HepG2 (cell line): ENCODE results near the gene GRIFIN. TPM values are rescaled to one million over a fixed set of nuclear protein-coding genes. Genes with fewer than 3 reads are reported as not detected.
A peak's percentile ranks its signal among the peaks of the same experiment; 100 is the strongest.

Source experiments
- ATAC-seq: fragments of 200-7000 bp; cut with Tn5 transposase; 3 replicates; pipeline ENCODE4 v1.9.1; 2020; ENCODE audit warnings: mild to moderate bottlenecking, moderate library complexity
- BruUV-seq: library from RNA; stranded (reverse); fragments of 400-500 nt; replicated peaks from 2 replicates; lab custom pipeline; 2021; lab: Mats Ljungman, UMichigan
- CTCF ChIA-PET: fragments of 300-600 bp; formaldehyde crosslinking; extraction: SDS; loops from one replicate; lab custom pipeline; 2021; ENCODE audit warnings: low total read pairs, inconsistent platforms, low intra/inter-chr PET ratio; lab: Yijun Ruan, JAX
- POLR2A ChIA-PET: fragments of 350-600 bp; sonication (Branson Sonifier 250); formaldehyde crosslinking; loops from one replicate; lab custom pipeline; 2020; ENCODE audit warnings: antibody characterized with exemption, inconsistent platforms; lab: Yijun Ruan, JAX
- DNase-seq: peaks from one replicate; pipeline ENCODE4 v3.0.0-alpha.2; 2015; ENCODE audit warnings: low spot score
- FAIRE-seq: peaks from 3 replicates; lab custom pipeline; 2011; peaks lifted over from hg19 to GRCh38; lab: Jason Lieb, UNC
- H2AFZ ChIP-seq: one replicate; pipeline ENCODE4 v1.6.1; 2011; ENCODE audit warnings: low read length, inconsistent platforms
- H3K27ac ChIP-seq: fragments of 300-600 bp; 3 replicates; pipeline ENCODE4 v1.8.0; 2011; ENCODE audit warnings: mixed run types, mild to moderate bottlenecking, mixed read lengths, low read length, inconsistent platforms; ENCODE audit not compliant: insufficient read depth; ENCODE audit errors: extremely low read length
- H3K27me3 ChIP-seq, 2 experiments: fragments of 200-600 bp in 1 of 2; 2 replicates in 1 of 2; 3 replicates in 1 of 2; pipeline versions ENCODE4 v1.6.0 to v1.8.0; 2011; ENCODE audit warnings: low read length in 2 of 2, mild to moderate bottlenecking in 2 of 2, moderate library complexity in 2 of 2, inconsistent platforms in 1 of 2; ENCODE audit not compliant: insufficient read depth in 2 of 2, control insufficient read depth in 1 of 2
- H3K36me3 ChIP-seq, 2 experiments: fragments of 200-600 bp in 1 of 2; replicated peaks in 1 of 2; 2 replicates in 1 of 2; 3 replicates in 1 of 2; pipeline versions ENCODE4 v1.5.1 to v1.8.0; 2011; ENCODE audit warnings: low read length in 2 of 2, inconsistent platforms in 1 of 2; ENCODE audit not compliant: insufficient read depth in 2 of 2, control insufficient read depth in 1 of 2
- H3K4me1 ChIP-seq: 2 replicates; pipeline ENCODE4 v1.5.1; 2012; ENCODE audit warnings: low read length, inconsistent platforms; ENCODE audit not compliant: insufficient read depth
- H3K4me2 ChIP-seq: 2 replicates; pipeline ENCODE4 v1.6.0; 2011; ENCODE audit warnings: low read depth, low read length, inconsistent platforms
- H3K4me3 ChIP-seq, 3 experiments: fragments of 200-600 bp in 1 of 3; sonication (generic), shearing (Covaris generic) in 1 of 3; replicated peaks in 1 of 3; 2 replicates each; pipeline ENCODE4 v1.5.1; 2011 to 2016; ENCODE audit warnings: low read length in 3 of 3, inconsistent platforms in 2 of 3, low read depth in 2 of 3, mild to moderate bottlenecking in 2 of 3, control low read depth in 1 of 3, mixed read lengths in 1 of 3; ENCODE audit not compliant: insufficient read depth in 1 of 3
- H3K79me2 ChIP-seq: one replicate; pipeline ENCODE4 v1.6.1; 2011; ENCODE audit warnings: low read length, inconsistent platforms; ENCODE audit not compliant: insufficient read depth
- H3K9ac ChIP-seq: 2 replicates; pipeline ENCODE4 v1.6.0; 2011; ENCODE audit warnings: mild to moderate bottlenecking, low read depth, low read length, inconsistent platforms; ENCODE audit not compliant: insufficient read depth
- H3K9me3 ChIP-seq: 2 replicates; pipeline ENCODE4 v1.5.1; 2012; ENCODE audit warnings: mild to moderate bottlenecking, low read length
- H4K20me1 ChIP-seq: 2 replicates; pipeline ENCODE4 v1.6.0; 2011; ENCODE audit warnings: inconsistent platforms, mild to moderate bottlenecking, low read length, moderate library complexity; ENCODE audit not compliant: insufficient read depth
- AGO1 ChIP-seq: fragments of 200-400 bp; formaldehyde crosslinking; IDR thresholded peaks from 2 replicates; pipeline ENCODE4 v1.6.1; 2017; ENCODE audit warnings: mild to moderate bottlenecking, low read depth, low read length, moderate library complexity; ENCODE audit not compliant: poor library complexity, severe bottlenecking
- SRSF4 ChIP-seq: fragments of 200-400 bp; formaldehyde crosslinking; IDR thresholded peaks from one replicate; pipeline ENCODE4 v1.6.1; 2018; ENCODE audit warnings: mild to moderate bottlenecking, low read depth, low read length, moderate library complexity; ENCODE audit not compliant: poor library complexity, severe bottlenecking
- ZBTB3 ChIP-seq: sonication (generic); formaldehyde crosslinking; IDR thresholded peaks from 2 replicates; pipeline ENCODE4 v1.4.0; 2020; ENCODE audit warnings: low read depth, mild to moderate bottlenecking, moderate library complexity, missing genetic modification reagents, borderline replicate concordance
- ZNF883 ChIP-seq: sonication (generic); formaldehyde crosslinking; IDR thresholded peaks from 2 replicates; pipeline ENCODE4 v1.5.1; 2020; ENCODE audit warnings: mild to moderate bottlenecking, missing genetic modification reagents; ENCODE audit errors: not compliant biosample characterization
- WGBS: methylation state at CpG from one replicate; pipeline ENCODE4 v1.1.6; 2017; ENCODE audit warnings: low lambda C conversion rate; 5-methylcytosine and 5-hydroxymethylcytosine counted together
- in situ Hi-C: cut with HindIII; loops from 2 replicates; pipeline ENCODE4 v1.10.0; 2017; ENCODE audit warnings: low pct_unique_long_range_greater_than_20kb; ENCODE audit not compliant: extremely low pct_ligation_motif_present
- intact Hi-C: fragments of 100-400 bp; cut with micrococcal nuclease; formaldehyde crosslinking; loops from one replicate; pipeline ENCODE4 v1.10.0; 2022; ENCODE audit not compliant: unreplicated experiment
- polyA plus RNA-seq, 8 experiments: library from polyadenylated mRNA; depleted of rRNA in 3 of 8; stranded (reverse) in 7 of 8; unstranded in 1 of 8; fragments of >200 nt; fragmentation: Illumina TruSeq in 4 of 8; extraction: Trizol in 4 of 8; gene quantifications; 2 replicates each; pipeline versions ENCODE4 v1.2.1 to v1.2.3, GENCODE V29; 2011 to 2016; ENCODE audit warnings: low read depth in 4 of 8, missing spikeins in 1 of 8, mixed read lengths in 1 of 8; ENCODE audit not compliant: insufficient read depth in 1 of 8
- total RNA-seq, 5 experiments: library from RNA; depleted of rRNA; stranded (reverse); fragments of >200 nt; fragmentation: Illumina TruSeq; extraction: Trizol; gene quantifications; 2 replicates each; pipeline ENCODE4 v1.2.3, GENCODE V29; 2016; ENCODE audit warnings: low read depth in 1 of 5
- TF ChIP-seq, protein P1 (sequence below): sonication (generic); formaldehyde crosslinking; IDR thresholded peaks from 2 replicates; pipeline ENCODE4 v1.4.0; 2020; ENCODE audit warnings: missing genetic modification reagents, borderline replicate concordance

GRIFIN gene
- total and polyA plus RNA-seq, 2 of the 13 experiments (the other 11 are each of a cell fraction or from before 2014, with no cell fraction given), result not detected

DNA sequence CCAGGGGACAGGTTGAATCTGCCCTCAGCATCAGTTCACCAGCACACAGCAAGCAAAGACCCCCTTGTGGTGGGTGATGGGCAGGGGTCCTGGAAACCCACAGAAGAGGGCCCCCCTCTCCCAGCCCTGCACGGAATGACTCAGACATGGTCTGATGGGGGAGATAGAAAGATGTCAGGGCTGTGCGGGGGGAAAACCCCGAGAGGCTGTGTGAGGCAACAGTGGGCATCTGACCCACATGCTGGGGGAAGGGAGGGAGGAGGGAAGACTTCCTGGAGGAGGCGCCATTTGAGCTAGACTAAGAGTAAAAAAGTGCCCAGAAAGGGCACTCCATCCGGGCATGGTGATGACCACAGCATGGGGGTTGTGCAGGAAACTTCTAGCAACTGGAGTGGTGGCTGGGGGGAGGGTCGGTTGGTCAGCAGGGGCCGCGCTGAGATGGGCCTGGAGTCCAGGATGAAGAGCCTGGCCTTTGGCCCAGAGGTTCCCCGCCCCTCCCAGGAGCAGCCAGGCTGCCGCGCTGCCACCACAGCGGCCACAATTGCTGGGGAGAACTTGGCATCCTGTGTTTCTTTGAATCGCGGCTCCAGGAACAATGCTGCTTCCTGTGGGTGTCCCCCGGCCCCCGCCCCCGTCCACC lies 45.9 kb upstream of the GRIFIN start (continued):
- no peak for TF ChIP-seq SRSF4
- peak; percentile 6 for TF ChIP-seq AGO1
- TF ChIP-seq, protein P1, sequence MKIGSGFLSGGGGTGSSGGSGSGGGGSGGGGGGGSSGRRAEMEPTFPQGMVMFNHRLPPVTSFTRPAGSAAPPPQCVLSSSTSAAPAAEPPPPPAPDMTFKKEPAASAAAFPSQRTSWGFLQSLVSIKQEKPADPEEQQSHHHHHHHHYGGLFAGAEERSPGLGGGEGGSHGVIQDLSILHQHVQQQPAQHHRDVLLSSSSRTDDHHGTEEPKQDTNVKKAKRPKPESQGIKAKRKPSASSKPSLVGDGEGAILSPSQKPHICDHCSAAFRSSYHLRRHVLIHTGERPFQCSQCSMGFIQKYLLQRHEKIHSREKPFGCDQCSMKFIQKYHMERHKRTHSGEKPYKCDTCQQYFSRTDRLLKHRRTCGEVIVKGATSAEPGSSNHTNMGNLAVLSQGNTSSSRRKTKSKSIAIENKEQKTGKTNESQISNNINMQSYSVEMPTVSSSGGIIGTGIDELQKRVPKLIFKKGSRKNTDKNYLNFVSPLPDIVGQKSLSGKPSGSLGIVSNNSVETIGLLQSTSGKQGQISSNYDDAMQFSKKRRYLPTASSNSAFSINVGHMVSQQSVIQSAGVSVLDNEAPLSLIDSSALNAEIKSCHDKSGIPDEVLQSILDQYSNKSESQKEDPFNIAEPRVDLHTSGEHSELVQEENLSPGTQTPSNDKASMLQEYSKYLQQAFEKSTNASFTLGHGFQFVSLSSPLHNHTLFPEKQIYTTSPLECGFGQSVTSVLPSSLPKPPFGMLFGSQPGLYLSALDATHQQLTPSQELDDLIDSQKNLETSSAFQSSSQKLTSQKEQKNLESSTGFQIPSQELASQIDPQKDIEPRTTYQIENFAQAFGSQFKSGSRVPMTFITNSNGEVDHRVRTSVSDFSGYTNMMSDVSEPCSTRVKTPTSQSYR (CRISPR knock-in tag), result 0 out of 2 replicates have a peak, but pooled peaks have one; percentile 51

DNA sequence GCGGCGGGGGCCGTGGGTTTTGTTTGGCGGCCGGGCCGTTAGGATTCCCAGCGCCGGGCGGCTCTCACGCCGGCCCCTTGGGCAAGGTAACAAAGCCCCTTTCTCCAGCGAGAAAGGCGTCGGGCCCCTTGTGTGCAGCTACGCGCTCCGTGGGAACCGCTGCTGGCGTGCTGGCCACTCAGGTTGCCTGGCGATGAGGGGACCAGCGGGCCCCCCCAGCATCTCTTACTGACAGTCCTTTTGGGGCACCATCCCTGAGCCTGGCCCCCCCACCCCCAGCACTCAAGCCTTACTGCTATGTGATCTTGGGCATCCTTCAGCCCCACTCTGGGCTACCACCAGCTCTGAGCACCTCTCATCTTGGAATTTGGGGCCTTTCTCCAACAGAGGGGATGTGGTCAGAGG lies 45.1 kb upstream of the GRIFIN start:
- TF ChIP-seq ZBTB3 (CRISPR knock-in tag) (no peak), ZNF883 (CRISPR knock-in tag) (peak; percentile 49)
- in situ Hi-C loops, result no loop called here
- FAIRE-seq (no peak), ATAC-seq (no peak), DNase-seq (no peak)
- Histone ChIP-seq H3K4me3 (peak overlapping the region in 2 of 3 experiments; percentile 54 to 66; a peak in 3 of 6 replicates), H4K20me1 (no peaks in the 10 kb centered on the region), H3K27ac (no peak overlapping the region), H3K79me2 (no peaks in the 10 kb centered on the region), H3K4me1 (peaks cover 65% of the 10 kb centered on the region), H3K36me3 (no peaks in the 10 kb centered on the region), H2AFZ (no peak overlapping the region), H3K4me2 (peak overlapping the region; percentile 56), H3K9me3 (no peaks in the 10 kb centered on the region), H3K9ac (no peak overlapping the region), H3K27me3 (peaks cover 4 to 62% of the 10 kb centered on the region in 2 experiments)
- BruUV-seq, result no TSS peak
- intact Hi-C loops, result loop anchor here (5.0 kb wide), 1 partner anchor 44 kb away; the partner anchor contains the start of gene GRIFIN
- 6% methylated on average over 6 of the region's 21 CpGs for WGBS
- POLR2A ChIA-PET, result no interaction called here
- CTCF ChIA-PET, result no interaction called here
